ELR (cell line): Measurements from ENCODE around the gene MOB1B.
"Not testable (repeated sequence)": the region's sequence is repeated elsewhere in the genome, so short reads cannot be mapped to it uniquely, and the experiment has no call there.

Experiments
- DNase-seq: peaks from one replicate; pipeline ENCODE4 v3.0.0-alpha.2; 2015; ENCODE audit warnings: low read depth

Gene MOB1B

GRCh38 chr4:70901984-70902576 is at the start of gene MOB1B:
Gene MOB1B, plus strand, starts transcription at chr4:70902369. Its CDS starts 168 bp downstream, at chr4:70902537.
- DNase-seq = peak; percentile 88

- DNase-seq = no peak
Observed at GRCh38 chr4:70855464-70855863, 46.7 kb upstream of the MOB1B start.

DNA sequence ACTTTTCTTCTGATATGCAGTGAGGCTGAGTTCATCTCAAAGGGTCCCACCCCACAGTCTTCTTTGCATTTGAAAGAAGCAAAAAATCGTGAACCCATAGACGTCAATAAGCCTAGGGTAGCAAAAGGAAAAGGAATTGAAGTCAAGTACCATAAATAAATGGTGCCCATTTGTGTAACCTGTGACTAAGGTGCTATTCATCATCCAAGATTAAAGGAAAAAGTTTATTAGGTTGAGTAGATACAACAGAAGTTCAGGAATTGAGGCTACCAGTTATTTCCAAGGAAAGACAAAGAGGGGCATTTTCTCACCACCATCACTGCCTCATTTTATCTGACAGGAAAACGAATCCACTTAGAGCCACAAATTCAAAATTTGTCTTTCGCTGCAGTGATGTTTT is 43.7 kb upstream of the MOB1B start:
- no peak for DNase-seq

DNA sequence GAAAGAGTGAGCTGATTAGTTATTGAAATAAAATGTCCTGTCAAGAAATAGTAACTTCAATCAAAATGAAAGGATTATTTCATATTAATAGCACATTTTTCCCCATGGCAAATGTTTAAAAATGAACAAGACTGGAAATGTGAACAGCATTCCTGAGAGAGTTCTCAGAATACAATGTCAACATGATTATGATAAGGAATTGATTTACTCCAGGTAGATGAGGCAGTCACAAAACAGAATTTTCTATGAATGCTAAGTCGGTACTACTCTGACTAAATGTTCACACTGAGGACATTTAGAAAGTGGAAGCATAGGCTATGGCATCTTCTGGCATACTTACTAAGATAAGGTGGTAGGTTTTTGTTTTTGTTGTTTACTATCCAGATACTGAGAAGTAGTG is 43.1 kb upstream of the MOB1B start:
- no peak for DNase-seq

- DNase-seq = no peak
Observed at GRCh38 chr4:70863099-70863790, 38.9 kb upstream of the MOB1B start.

GRCh38 chr4:70868778-70869177 is 33.4 kb upstream of the MOB1B start:
- DNase-seq = no peak

DNA sequence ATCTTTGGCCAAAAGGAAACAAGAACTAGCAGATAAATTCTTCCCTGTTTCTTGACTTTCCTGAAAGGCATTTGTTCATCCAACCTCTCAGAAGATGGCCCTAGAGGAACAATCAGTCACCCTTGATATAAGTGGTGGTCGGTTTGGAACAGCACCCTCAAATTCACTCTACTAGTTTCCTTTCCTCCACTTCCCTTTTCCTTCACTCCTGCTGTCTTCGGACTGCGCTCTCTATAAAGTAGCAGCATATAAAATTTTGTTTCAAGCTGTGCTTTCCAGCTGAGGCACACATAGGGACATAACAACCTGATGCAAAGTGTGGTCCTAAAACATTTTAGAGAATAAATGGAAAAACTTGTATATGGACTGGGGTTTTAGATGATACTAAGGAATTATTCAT is 29.0 kb upstream of the MOB1B start:
- DNase-seq = no peak

- no peak for DNase-seq
Observed at GRCh38 chr4:70874268-70875156, 27.7 kb upstream of the MOB1B start.

GRCh38 chr4:70877556-70877955 is 24.6 kb upstream of the MOB1B start:
- DNase-seq = no peak

- no peak for DNase-seq
Observed at GRCh38 chr4:70880739-70881138, 21.4 kb upstream of the MOB1B start.

DNA sequence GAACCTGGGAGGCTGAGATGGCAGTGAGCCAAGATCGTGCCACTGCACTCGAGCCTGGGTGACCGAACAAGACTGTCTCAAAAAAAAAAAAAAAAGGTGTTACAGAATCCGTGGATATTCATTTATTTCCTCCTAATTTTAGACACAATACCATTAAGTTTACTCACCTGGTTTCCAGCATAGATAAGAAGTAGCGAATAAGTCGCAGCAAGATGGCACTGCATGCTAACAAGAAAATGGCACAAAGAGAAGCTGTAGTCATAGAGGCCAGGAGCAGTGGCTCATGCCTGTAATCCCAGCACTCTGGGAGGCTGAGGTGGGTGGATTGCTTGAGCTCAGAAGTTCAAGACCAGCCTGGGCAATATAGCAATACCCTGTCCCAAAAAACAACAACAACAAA is 17.0 kb upstream of the MOB1B start:
- no peak for DNase-seq

DNA sequence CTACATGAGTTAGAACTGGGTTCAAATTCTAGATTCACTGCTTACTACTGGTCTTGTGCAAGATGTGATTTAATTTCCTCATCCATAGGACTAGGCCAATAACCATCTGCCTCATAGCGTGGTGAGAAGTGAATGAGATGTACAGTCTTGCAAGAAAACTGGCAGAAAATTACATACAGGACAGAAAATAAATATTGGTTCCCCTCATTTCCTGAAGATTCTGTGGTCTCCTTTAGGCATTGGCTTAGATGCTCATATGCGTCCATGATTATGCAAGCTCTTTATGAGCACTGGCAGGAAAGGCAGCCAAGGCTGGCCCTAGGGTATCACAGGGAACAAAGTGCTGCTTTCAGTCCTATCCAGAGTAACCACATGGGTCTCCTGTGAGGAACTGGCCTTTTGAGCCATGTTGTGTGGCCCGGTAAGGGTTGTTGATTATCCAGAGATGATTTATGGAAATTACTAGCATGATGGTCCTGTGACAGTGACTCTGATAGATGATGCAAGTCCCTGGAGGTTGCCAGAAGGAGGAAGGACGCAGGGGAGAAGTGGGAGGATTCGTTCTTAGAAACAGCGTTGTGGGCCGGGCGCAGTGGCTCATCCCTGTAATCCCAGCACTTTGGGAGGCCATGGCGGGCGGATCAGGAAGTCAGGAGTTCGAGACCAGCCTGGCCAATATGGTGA is 9.9 kb upstream of the MOB1B start:
- DNase-seq = no peak

DNA sequence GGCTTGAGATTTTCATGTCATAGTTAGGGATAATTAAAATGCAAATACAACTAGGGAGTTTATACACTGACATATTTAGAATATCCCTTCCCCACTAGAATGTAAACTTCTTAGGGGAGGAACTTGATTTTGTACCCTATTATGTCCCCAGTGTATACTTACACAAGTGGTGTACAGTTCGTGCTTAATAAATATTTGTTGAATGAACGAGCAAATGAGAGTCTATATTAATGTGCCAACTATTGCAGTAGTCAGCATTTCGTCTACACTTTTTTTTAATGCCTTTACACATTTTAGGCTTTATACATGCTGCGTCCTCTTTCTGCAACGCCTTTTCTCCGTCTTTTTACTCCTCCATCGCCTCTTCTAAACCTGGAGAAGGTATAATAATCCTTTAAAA is 8.4 kb upstream of the MOB1B start:
- no peak for DNase-seq

DNA sequence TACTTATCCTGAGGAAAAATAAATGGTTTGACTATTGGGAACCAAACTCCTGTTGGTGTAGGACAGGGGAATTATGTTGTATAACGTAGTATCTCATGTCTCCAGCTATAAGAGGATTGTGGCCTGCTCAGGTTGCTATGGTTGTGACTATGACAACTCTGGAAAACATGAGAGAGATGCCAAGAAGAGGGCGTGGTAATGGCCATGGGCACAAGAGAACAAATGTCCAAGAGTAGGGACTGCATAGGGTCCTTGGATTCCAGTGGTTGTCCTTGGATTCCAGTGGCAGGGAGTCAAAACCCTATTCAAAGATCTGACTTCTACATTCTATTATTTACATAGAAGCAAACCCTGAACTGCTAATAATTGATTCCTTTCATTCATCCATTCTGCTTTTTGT is 6.8 kb upstream of the MOB1B start:
- DNase-seq = no peak

DNA sequence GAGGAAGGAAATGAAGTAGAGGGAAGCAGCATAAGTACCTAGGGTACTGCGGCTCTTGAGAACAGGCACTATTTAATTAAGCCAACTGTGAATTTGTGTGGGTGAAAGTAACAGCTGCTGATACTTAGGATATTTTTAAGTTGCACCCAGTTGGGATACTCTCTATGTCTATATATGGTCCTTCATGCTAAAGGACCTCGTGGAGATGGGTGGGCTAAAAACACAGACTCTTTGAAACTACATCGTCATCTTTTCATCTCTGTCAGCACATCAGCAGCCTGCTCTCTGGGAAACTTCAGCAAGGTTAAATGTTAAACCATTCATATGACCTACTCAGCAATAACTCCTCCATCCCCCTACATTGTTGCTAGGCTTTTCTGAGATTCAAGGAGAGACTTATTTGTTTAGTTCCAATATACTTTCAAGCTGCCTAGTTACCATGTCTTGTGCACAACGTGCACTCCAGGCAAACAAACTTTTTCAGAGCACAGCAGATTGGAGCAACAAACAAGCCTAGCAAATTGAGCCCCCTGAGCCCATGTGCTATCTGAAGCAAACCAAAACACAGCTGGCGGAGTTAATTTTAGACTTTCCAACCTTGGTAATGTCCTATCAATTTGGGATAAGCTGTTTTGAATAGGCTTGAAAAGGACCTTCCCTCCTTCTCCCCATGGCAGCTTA is 6.2 kb upstream of the MOB1B start:
- DNase-seq = no peak

DNA sequence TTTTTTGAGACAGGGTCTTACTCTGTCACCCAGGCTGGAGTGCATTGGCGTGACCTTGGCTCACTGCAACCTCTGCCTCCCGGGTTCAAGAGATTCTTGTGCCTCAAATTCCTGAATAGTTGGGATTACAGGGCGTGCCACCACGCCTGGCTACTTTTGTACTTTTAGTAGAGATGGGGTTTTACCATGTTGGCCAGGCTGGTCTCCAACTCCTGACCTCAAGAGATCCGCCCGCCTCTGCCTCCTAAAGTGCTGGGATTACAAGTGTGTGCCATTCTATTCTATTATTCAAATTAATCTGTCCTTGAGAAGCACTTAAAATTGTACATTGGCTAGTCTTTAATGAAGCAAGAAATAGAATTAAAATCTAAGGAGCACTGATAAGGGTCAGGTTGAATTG is 3.6 kb upstream of the MOB1B start:
- not testable (repeated sequence) for DNase-seq

- no peak for DNase-seq
Observed at GRCh38 chr4:70901607-70901983, 574 bp upstream of the MOB1B start.

- DNase-seq = peak; percentile 48
Observed at GRCh38 chr4:70902577-70903290, 565 bp downstream of the MOB1B start.

DNA sequence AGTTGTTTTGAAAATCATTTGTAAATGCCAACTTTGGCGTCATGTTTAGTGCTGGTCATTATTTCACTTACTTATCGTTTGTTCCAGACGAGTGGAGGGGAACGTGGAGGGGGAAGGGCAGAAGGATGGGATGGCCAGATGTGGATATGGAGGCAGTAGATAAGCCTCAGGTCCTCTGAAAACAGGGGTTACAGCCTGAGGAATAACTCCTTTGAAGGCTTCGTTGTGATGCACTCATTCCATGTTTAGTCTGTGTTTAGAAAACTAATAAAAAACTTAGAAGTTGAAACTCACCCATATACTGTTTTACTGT is 1.1 kb downstream of the MOB1B start:
- DNase-seq = peak; percentile 25

GRCh38 chr4:70908993-70909556 is 6.9 kb downstream of the MOB1B start:
- DNase-seq = no peak

DNA sequence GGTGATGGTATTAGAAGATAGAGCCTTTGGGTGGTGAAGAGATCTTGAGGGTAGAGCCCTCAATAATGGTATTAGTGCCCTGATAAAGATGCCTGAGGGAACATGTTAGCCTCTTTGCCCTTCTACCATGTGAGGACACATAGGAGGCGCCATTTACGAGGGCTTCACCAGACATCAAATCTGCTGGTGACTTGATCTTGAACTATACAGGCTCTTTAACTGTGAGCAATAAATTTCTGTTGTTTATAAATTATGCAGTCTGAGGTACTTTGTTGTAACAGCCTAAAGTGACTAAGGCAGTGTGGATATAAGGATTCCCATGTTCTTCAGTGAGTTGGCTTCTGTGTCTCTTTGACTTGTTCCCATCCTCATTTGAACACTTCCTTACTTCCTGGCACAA is 11.8 kb downstream of the MOB1B start:
- DNase-seq = peak; percentile 72
